ENCODE measurements around the gene NFILZ. TPM values are rescaled to one million over a fixed set of nuclear protein-coding genes. Genes with fewer than 3 reads are reported as not detected.

The NFILZ gene
- polyA plus RNA-seq, 3 donors, result not detected

- WGBS (ENCODE audit: insufficient coverage), result 65% methylated on average over 2 of the region's 5 CpGs
- Mint-ChIP-seq H3K27ac (no peak overlapping the region), H3K4me3 (peak overlapping the region in 1 of 2 donors; percentile 21)
Observed at GRCh38 chr19:8612807-8613171, 17.6 kb upstream of the NFILZ start.

GRCh38 chr19:8614455-8614854 lies 16.0 kb upstream of the NFILZ start:
- H3K9me3 ChIP-seq (replicated peaks in 1 of 2; ENCODE audit: control insufficient read depth in 1 of 2, insufficient read depth in 1 of 2, low read length in 2 of 2), result no peaks in the 10 kb centered on the region
- no peak overlapping the region for H3K4me3 Mint-ChIP-seq
- no peaks in the 10 kb centered on the region for H3K79me2 ChIP-seq (ENCODE audit: insufficient read depth, low read length)
- no peak overlapping the region for H3K4me3 ChIP-seq (replicated peaks in 1 of 3; ENCODE audit: low read depth in 2 of 3, low read length in 3 of 3)
- H3K9ac ChIP-seq (ENCODE audit: insufficient read depth, low read length, poor library complexity, severe bottlenecking), result no peak overlapping the region
- no peak overlapping the region for H2AFZ ChIP-seq (ENCODE audit: insufficient read depth, low read depth, low read length, poor library complexity, severe bottlenecking)
- peaks cover 17 to 40% (median 34%) of the 10 kb centered on the region in 3 donors for H3K27me3 Mint-ChIP-seq (ENCODE audit: low read depth in 3 of 3)
- no peak for TF ChIP-seq CTCF (IDR thresholded peaks at IDR 0.05)
- H3K4me2 ChIP-seq (replicated peaks; ENCODE audit: extremely low read depth, low read length, poor library complexity, severe bottlenecking), result no peak overlapping the region
- intact Hi-C loops (cut with micrococcal nuclease), result loop anchor here (2.0 to 10.0 kb wide), 2 partner anchors 80 kb away; partner anchors contain the start of gene ACTL9 (in 1 of the 2)
- peaks cover 6 to 20% of the 10 kb centered on the region in 2 donors for H3K27me3 ChIP-seq (ENCODE audit: control insufficient read depth in 2 of 2, insufficient read depth in 2 of 2, low read length in 2 of 2)
- H4K20me1 ChIP-seq (ENCODE audit: insufficient read depth, low read length), result no peaks in the 10 kb centered on the region
- no peak overlapping the region for H3K27ac ChIP-seq (ENCODE audit: low read depth in 1 of 2, low read length in 2 of 2)
- no peak overlapping the region for H3K27ac Mint-ChIP-seq
- H3K36me3 Mint-ChIP-seq, result peaks cover 0 to 7% of the 10 kb centered on the region in 2 donors
- no CpG with 5 or more reads among the region's 2 CpGs for WGBS (ENCODE audit: insufficient coverage)
- H3K4me1 ChIP-seq (ENCODE audit: control insufficient read depth in 1 of 2, insufficient read depth in 2 of 2, low read length in 2 of 2), result peaks cover 16 to 20% of the 10 kb centered on the region in 2 donors
- H3K36me3 ChIP-seq (replicated peaks in 1 of 2; ENCODE audit: control insufficient read depth in 1 of 2, insufficient read depth in 2 of 2, low read length in 2 of 2), result no peaks in the 10 kb centered on the region
- peaks cover 0 to 6% (median 0%) of the 10 kb centered on the region in 7 donors for H3K9me3 Mint-ChIP-seq
- no peak for DNase-seq
- H3K4me1 Mint-ChIP-seq, result peaks cover 18% of the 10 kb centered on the region

More at GRCh38 chr19:8612807-8613171, 17.6 kb upstream of the NFILZ start:
- no peak for TF ChIP-seq CTCF (IDR thresholded peaks at IDR 0.05)
- Histone ChIP-seq H3K4me2 (replicated peaks; ENCODE audit: extremely low read depth, low read length, poor library complexity, severe bottlenecking) (no peak overlapping the region), H3K79me2 (ENCODE audit: insufficient read depth, low read length) (no peaks in the 10 kb centered on the region), H3K27me3 (ENCODE audit: control insufficient read depth in 2 of 2, insufficient read depth in 2 of 2, low read length in 2 of 2) (peaks cover 6 to 34% of the 10 kb centered on the region in 2 donors), H2AFZ (ENCODE audit: insufficient read depth, low read depth, low read length, poor library complexity, severe bottlenecking) (no peak overlapping the region), H3K9me3 (replicated peaks in 1 of 2; ENCODE audit: control insufficient read depth in 1 of 2, insufficient read depth in 1 of 2, low read length in 2 of 2) (no peaks in the 10 kb centered on the region), H3K4me3 (replicated peaks in 1 of 3; ENCODE audit: low read depth in 2 of 3, low read length in 3 of 3) (no peak overlapping the region), H3K36me3 (replicated peaks in 1 of 2; ENCODE audit: control insufficient read depth in 1 of 2, insufficient read depth in 2 of 2, low read length in 2 of 2) (no peaks in the 10 kb centered on the region), H3K9ac (ENCODE audit: insufficient read depth, low read length, poor library complexity, severe bottlenecking) (no peak overlapping the region), H4K20me1 (ENCODE audit: insufficient read depth, low read length) (no peaks in the 10 kb centered on the region), H3K4me1 (ENCODE audit: control insufficient read depth in 1 of 2, insufficient read depth in 2 of 2, low read length in 2 of 2) (peaks cover 28 to 34% of the 10 kb centered on the region in 2 donors), H3K27ac (ENCODE audit: low read depth in 1 of 2, low read length in 2 of 2) (no peak overlapping the region)
- Mint-ChIP-seq H3K4me1 (peaks cover 31% of the 10 kb centered on the region), H3K36me3 (peaks cover 0 to 9% of the 10 kb centered on the region in 2 donors), H3K27me3 (ENCODE audit: low read depth in 3 of 3) (peaks cover 26 to 52% (median 43%) of the 10 kb centered on the region in 3 donors), H3K9me3 (peaks cover 0 to 6% (median 0%) of the 10 kb centered on the region in 7 donors)
- intact Hi-C loops (cut with micrococcal nuclease), result loop anchor here in 1 of 2 donors (10.0 kb wide), 1 partner anchor 82 kb away; the partner anchor contains the start of gene ACTL9
- no peak for DNase-seq
